Fibroblast of the conjunctiva (primary cell): ENCODE results near the gene GPR52.
"Not testable (repeated sequence)": the region's sequence is repeated elsewhere in the genome, so short reads cannot be mapped to it uniquely, and the experiment has no call there.

Experiments used
- DNase-seq: peaks from one replicate; pipeline ENCODE4 v3.0.0-alpha.2; 2010; ENCODE audit warnings: low read depth

The GPR52 gene

GRCh38 chr1:174447866-174448530 lies at the start of gene GPR52:
TSS of gene GPR52 (plus strand) at chr1:174447964. CDS start at chr1:174448112, 148 bp downstream.
- DNase-seq, result no peak

- no peak for DNase-seq
These were observed 49.5 kb upstream of the GPR52 start for GRCh38 chr1:174398246-174398645.

GRCh38 chr1:174399211-174399610 lies 48.6 kb upstream of the GPR52 start:
- DNase-seq, result no peak

DNA sequence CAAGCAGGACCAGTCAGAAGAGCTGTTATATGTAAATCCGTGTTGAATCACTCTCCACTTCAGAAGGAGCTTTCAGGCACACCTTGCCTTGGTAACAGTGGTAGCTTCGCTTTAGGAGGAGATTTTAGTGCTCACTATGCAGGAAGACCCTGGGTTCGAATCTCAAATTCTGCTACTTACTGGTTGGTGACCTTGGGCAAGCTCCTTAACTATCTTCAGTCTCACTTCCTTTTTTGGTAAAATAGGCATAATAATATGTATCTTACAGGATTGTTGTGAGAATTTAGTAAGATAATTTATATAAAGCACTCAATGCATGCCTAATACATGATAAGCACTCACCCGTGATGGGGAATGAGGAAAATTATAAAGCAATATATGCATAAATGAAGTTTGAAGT lies 46.7 kb upstream of the GPR52 start:
- no peak for DNase-seq

- DNase-seq, result no peak
These were observed 42.5 kb upstream of the GPR52 start for GRCh38 chr1:174405219-174405618.

DNA sequence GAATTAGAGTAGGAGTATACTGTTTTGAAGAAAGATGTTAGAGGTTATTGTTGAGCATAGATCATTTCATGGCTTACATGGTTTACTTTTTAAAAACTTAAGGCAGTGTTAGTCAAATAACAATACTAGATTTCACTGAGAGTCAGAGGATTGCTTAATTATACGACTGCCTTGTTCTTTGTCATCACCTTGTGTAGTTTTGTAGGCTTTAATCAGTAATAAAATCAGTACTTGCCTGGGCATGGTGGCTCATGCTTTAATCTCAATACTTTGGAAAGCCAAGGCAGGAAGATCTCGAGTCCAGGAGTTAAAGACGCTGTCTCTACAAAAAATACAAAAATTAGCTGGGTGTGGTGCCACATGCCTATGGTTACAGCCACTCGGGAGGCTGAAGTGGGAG lies 41.3 kb upstream of the GPR52 start:
- DNase-seq, result no peak

DNA sequence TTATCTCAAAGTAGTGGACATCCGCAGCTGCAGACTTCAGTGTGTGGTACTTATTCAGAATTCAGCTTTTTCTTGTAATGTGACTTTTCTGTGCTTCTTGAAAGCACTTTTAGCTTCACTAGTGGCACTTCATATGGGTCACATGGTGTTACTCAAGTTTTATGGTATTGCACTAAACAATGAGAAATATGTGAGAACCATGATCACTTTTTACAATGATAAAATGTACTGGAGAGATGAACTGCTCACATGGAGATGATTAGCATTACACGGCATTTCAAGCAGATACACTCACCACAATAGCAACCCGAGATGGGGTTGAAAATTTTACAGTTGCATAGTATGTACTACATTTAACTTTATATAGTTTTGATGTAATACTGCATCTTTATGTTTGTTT lies 40.1 kb upstream of the GPR52 start:
- DNase-seq, result no peak

- DNase-seq, result peak; percentile 32
These were observed 39.6 kb upstream of the GPR52 start for GRCh38 chr1:174408146-174408545.

GRCh38 chr1:174409801-174410200 lies 38.0 kb upstream of the GPR52 start:
- not testable (repeated sequence) for DNase-seq

DNA sequence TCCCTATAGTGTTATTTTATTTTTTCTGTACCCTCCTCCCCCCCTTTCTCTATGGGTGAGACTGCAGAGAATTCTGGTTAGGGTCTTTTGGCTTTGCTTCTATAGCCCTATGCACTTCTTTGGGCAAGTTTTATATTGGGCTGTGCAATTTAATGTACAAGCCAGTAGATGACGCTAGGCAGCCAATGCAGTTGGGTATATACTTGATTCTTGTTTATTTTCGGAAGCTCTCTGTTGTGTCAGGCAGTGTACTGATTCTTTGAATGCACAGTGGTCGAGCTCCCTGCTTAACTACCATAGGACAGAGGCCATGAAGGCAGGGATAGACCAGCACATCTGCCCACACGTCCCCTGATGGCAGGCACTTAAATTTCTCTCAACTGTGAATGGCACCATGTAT lies 34.1 kb upstream of the GPR52 start:
- DNase-seq, result no peak

GRCh38 chr1:174414203-174414602 lies 33.6 kb upstream of the GPR52 start:
- no peak for DNase-seq

DNA sequence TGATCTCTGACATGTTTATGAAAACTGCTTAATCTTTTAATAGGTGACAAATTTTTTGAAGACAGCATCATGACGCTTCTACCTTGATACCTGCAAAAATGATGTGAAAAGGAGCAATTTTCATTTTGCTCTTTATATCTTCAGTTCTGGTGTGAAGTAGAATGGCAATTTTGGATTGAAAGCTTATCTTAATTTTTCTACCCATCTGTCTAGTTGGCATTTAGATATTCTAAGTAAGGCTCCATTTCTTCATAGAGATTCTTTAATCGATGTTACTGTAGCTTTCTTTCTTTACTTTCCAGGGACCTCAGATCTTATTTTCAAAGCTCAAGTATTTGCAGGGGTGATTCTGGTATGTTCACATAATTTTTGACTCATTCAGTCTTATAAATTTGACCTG lies 32.3 kb upstream of the GPR52 start:
- no peak for DNase-seq

- no peak for DNase-seq
These were observed 29.8 kb upstream of the GPR52 start for GRCh38 chr1:174417921-174418320.

DNA sequence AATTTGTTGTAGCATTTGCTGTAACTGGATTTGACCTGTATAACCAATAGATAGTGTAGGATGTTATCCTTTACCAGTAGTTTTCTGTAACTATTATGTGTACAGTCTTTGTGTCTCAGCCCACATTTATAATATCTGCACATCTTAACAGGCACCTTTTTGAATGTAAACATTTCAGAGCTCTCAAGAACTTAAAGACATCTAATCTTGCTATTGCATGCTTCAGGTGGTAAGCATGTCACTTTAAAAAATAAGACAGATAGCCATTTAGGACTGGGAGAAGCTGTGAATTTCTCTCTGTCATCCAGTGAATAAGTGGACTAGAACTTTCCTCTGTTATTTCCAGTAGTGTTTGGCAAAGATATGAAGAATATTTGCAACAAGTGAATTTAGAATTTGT lies 22.6 kb upstream of the GPR52 start:
- no peak for DNase-seq

DNA sequence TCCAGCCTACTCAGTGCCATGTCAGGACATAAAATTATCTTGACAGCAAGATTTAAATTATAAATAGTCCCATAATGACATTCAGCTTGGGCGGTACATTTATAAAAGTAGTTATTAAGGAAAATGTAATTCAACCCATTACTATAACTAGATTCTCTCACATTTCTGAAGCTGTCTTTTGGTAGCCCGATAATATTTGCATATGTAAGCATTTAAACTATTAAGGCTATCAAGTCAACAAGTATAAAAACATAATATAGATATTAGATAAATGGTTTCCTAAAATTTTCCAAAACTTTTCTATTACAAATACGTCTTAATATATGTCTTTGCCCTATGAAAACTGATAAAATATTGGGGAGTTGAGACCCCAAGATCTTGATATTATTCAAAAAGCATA lies 21.6 kb upstream of the GPR52 start:
- no peak for DNase-seq

- DNase-seq, result no peak
These were observed 19.7 kb upstream of the GPR52 start for GRCh38 chr1:174428033-174428432.

DNA sequence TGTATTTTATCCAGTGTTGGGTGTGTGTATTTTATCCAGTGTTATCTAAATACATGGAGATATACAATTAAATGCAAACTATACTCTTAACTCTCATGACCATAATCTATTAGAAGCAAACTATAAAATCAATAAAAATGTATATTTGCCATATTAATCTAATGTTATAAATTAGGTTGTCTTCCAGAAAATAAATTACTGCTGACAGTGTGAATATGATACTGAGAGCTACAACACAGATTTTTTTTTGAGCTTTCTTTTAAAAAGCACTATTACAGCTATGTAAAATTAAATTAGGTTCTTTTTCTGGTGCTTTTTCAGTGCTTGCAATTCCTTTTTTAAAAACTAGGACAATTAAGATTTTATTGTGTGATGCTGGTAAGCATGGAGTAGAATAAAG lies 19.0 kb upstream of the GPR52 start:
- no peak for DNase-seq

GRCh38 chr1:174433451-174433850 lies 14.3 kb upstream of the GPR52 start:
- no peak for DNase-seq

- no peak for DNase-seq
These were observed 2.4 kb upstream of the GPR52 start for GRCh38 chr1:174445351-174445750.

DNA sequence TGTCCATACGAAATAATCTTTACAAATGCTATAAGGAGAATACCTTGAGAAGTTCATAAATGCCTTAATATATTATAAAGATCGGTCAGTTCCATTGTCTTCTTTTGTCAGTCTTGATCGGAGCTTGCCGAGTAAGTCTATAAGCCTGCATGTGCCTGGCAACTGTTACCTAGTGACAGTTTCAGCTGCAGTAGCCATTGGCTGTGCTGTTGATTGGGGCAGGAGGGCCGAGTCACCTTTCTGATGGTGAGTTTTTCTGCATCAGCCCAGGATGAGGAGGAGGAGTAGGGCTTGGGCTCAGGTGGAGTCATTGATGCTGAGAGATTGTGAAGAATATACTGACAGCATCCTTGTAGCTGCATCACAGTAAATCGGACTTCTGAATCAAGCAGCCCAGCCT lies 1.9 kb upstream of the GPR52 start:
- no peak for DNase-seq

DNA sequence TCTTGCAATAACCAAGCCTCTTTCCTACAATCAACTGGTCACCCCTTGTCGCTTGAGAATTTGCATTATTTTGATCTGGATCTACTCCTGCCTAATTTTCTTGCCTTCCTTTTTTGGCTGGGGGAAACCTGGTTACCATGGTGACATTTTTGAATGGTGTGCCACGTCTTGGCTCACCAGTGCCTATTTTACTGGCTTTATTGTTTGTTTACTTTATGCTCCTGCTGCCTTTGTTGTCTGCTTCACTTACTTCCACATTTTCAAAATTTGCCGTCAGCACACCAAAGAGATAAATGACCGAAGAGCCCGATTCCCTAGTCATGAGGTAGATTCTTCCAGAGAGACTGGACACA lies 743 bp downstream of the GPR52 start:
- no peak for DNase-seq

DNA sequence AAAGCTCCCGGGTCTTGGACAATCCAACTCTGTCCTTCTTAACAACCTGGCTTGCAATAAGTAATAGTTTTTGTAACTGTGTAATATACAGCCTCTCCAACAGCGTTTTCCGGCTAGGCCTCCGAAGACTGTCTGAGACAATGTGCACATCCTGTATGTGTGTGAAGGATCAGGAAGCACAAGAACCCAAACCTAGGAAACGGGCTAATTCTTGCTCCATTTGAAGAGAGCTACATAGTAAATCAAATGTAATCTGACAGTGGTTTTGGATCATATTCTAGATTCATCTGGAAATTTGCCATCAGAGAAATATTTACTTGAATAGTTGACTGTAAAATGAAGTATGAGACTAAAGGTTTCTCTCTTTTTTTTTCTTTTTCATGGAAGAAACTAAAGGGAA lies 1.2 kb downstream of the GPR52 start:
- no peak for DNase-seq

GRCh38 chr1:174451408-174451807 lies 3.6 kb downstream of the GPR52 start:
- DNase-seq, result no peak

DNA sequence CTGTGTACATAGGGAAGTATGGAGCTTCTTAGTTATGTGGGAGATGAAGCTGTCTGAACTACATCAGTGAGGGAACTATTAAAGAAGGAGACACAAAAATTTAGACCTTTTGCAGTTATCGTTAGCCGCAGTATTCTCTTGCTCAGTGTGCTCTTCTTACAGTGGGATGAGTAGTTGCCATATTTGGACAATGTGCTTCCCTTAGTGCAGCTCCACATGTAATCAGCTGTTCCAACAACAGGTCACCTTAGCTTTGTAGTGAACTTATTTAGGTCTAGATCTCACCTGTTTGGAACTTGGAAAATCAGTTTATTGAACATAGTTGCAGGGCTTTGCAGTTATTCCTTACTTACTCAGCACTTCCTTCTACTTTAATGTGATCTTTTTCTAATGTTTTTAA lies 18.1 kb downstream of the GPR52 start:
- no peak for DNase-seq

GRCh38 chr1:174466607-174467006 lies 18.8 kb downstream of the GPR52 start:
- no peak for DNase-seq
